GM08714 (cell line): Measurements from ENCODE around the gene SIDT1.
"Not testable (repeated sequence)": the region's sequence is repeated elsewhere in the genome, so short reads cannot be mapped to it uniquely, and the experiment has no call there.

Source experiments
- H3K4me3 ChIP-seq: fragments of 200-500 bp; sonication (Bioruptor generic); 2 replicates; pipeline ENCODE4 v1.5.1; 2014; ENCODE audit warnings: mild to moderate bottlenecking, low read length, inconsistent platforms
- ZNF274 ChIP-seq: IDR thresholded peaks from 2 replicates; pipeline ENCODE4 v1.6.1; 2012; ENCODE audit warnings: mild to moderate bottlenecking, low read depth, low read length

SIDT1 gene

DNA sequence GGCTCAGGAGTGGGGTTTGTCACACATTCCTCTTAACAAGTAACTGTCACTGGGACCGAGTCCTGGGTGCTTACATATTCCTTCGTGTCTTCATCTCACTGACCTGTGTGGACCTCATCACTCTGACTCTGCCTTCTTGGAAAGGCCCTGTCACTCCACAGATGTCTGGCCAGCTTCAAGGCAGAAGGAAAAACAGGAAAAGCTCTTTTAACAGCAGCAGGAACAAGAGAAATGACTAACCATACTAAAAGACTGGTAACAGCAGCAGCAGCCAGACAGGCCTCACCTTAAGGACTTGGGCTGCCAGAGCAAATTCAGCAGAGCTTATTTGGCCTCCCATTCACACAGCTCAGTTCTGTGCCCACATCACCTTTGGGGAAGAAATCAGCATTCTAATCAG lies 96.0 kb downstream of the SIDT1 start:
- no peak overlapping the region for H3K4me3 ChIP-seq
- no peak for TF ChIP-seq ZNF274

GRCh38 chr3:113628788-113629187 lies 96.4 kb downstream of the SIDT1 start:
- TF ChIP-seq ZNF274 = no peak
- no peak overlapping the region for H3K4me3 ChIP-seq

- H3K4me3 ChIP-seq = no peak overlapping the region
- TF ChIP-seq ZNF274 = no peak
Measured at GRCh38 chr3:113629584-113630421, 97.4 kb downstream of the SIDT1 start.

DNA sequence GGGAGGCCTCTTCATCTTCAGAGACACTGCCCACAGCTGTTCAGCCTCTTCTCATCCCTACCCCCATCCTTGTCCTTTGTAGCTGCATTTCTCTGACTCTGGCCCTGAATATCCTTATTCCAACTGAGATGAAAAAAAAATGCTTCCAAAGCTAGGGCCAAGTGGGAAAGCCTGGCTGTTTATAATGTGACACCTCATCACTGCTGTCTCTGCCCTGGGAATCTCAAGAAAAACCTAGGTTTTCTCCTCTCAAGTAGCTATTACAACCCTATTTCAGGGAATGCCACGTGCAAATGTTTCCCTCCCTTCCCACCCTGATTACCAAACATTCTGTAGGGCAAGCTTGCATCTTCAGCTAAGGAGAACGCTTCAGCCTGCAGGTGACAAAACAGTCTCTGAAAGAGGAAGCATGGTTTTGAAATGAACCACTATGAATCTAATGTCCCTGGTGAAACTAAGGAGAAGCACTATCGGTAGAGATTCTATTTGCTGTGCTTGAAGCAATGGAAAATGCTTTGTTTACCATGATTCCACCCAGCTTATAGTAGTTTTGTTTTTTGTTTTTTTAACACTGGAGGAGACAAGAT lies 98.7 kb downstream of the SIDT1 start:
- TF ChIP-seq ZNF274 = no peak
- no peak overlapping the region for H3K4me3 ChIP-seq

DNA sequence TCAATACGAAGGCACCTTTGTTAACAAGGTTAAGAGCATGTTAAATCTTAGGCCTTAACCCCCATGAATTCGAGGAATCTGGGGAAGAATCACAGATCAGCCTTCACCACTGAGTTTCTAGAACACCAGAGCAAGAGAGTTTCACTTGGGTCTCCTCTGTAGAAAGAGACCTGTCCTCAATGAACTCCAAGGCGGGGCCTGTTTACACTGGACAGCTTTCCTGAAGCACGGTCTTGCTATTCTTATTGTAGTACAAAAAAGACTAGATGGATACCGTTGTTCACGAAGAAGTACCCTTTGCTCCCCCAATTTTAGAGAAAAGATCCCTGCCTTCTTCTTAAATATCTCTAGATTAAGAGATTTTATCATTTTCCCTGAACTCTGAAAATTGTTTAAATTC lies 99.2 kb downstream of the SIDT1 start:
- TF ChIP-seq ZNF274 = no peak
- H3K4me3 ChIP-seq = no peak overlapping the region

GRCh38 chr3:113634782-113635474 lies 102.6 kb downstream of the SIDT1 start:
- TF ChIP-seq ZNF274 = no peak
- no peak overlapping the region for H3K4me3 ChIP-seq

- not testable (repeated sequence) for H3K4me3 ChIP-seq
Measured at GRCh38 chr3:113636034-113636433, 103.7 kb downstream of the SIDT1 start.

- no peak for TF ChIP-seq ZNF274
- H3K4me3 ChIP-seq = no peak overlapping the region
Measured at GRCh38 chr3:113637756-113638155, 105.4 kb downstream of the SIDT1 start.

DNA sequence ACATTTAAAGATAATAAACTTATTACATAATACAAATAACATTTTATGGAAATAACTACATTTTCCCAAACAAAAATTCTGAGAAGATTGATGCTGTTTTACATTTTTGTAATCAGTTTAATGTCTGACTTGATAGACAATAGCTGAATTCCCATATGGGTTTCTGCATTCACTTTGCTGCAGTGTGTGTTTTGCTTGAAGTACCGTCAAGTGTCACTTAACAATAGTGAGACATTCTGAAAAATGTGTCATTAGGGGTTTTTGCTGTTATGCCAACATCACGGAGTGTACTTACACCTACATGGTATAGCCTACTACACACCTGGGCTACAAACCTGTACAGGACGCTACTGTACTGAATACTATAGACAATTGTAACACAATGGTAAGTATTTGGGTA lies 106.6 kb downstream of the SIDT1 start:
- no peak for TF ChIP-seq ZNF274
- no peak overlapping the region for H3K4me3 ChIP-seq

DNA sequence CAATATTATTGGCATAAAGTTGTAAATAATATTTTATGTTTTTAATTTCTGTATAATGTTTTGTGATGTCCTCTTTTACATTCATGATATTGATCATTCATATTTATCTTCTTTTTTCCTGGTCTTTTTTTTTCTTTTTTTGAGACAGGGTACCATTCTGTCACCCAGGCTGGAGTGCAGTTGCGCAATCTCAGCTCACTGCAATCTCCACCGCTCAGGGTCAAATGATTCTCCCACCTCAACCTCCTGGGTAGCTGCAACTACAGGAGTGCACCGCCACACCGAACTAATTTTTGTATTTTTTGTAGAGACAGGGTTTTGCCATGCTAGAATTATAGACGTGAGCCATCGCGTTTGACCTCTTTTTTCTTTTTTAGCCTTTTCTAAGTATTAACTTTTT lies 111.2 kb downstream of the SIDT1 start:
- H3K4me3 ChIP-seq = no peak overlapping the region
- no peak for TF ChIP-seq ZNF274

DNA sequence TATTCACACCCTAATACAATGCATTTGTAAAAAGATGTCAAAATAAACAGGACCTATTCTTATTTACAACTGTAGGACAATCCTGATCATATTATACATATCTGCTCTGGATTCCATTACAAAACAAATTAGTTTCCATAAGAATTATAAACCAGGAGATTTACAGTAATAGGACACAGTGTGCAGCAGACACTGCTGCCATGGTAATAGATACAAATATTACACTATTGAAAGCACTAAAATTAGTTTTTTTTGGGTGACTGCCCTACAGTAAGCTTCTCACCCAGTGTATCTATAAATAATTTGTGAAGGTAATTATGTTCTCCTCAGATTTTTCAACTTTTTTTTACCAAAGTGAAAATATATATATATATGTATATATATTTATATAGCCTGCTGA lies 116.2 kb downstream of the SIDT1 start:
- no peak for TF ChIP-seq ZNF274
- no peak overlapping the region for H3K4me3 ChIP-seq

DNA sequence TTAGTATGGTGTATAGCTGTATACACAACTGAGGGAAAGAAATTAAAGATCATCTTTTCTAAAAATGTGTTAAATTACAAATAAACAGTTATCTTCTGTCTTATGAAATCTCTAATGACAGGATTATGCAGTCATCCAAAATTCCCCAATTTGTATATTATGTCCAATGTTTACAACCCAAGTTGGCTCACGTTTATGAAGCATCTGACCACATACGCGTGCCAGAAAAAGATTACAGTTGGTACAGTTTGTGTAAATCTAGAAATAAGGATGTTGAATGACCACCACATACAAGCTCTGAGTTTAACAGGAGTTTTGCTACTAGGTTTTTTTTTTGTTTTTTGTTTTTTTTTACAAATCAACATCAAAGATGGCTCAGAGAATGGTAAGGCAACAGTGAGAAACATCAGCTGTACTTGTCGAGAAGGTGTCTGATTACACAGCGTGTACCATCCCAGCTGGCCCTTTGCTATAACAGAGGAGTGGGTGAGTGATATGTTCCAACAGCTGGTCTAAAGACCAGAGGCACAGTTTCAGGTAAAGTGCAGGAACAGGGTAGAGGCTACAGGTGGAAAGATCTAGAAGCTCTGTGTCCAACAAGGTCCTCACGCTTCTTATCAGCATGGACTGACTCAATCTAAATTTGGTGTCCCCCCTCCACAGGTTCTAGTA lies 117.0 kb downstream of the SIDT1 start:
- H3K4me3 ChIP-seq = no peak overlapping the region
- TF ChIP-seq ZNF274 = no peak

DNA sequence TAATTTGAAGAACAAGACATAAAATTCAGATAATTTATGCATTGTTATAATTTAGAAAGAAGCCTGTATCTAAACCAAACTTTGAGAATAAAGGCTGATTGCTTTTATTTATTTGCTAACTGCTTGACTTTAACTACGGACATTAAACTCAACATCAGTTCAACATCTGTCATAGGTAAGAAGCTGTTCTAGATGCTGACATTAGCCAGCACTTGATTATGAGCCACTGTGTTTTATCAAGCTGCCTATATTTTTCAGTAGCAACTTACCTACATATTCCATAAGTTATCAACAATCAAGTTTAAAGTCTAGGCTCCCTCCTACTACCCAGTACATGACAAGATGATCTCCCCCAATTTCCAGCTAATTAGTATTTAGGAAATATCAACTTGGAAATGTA lies 122.0 kb downstream of the SIDT1 start:
- no peak for TF ChIP-seq ZNF274
- no peak overlapping the region for H3K4me3 ChIP-seq

DNA sequence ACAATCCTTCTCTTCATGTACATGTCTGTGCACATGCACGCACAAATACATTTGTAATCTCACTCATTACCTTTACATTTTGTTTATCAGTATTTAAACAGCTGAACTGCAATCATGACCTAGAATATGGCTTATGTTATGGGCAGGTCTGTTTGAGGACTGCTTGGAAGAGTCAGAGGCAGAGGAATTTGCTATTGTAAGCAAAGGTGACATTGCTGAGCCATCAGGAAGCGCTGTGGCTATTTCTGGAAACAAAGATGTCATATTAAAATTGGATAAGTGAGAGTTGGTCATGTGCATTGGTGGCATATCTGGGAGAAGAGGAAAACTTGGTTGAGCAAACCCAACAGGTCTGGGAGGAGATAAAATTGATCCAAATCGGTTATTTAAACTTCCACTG lies 122.5 kb downstream of the SIDT1 start:
- TF ChIP-seq ZNF274 = no peak
- no peak overlapping the region for H3K4me3 ChIP-seq
